Muscle of leg (tissue), 11 donors: ENCODE measurements around the gene RBM20. TPM values are rescaled to one million over a fixed set of nuclear protein-coding genes. Genes with fewer than 3 reads are reported as not detected.

ENCODE experiments used
- DNase-seq: peaks from one replicate; pipeline ENCODE4 v3.0.0; 2013
- H3K27ac ChIP-seq: one replicate; pipeline ENCODE4 v1.5.1; 2013; ENCODE audit warnings: mild to moderate bottlenecking, low read length, control low read depth
- H3K27me3 ChIP-seq: one replicate; pipeline ENCODE4 v1.6.1; 2013; ENCODE audit warnings: low read length; ENCODE audit not compliant: control insufficient read depth, insufficient read depth
- H3K36me3 ChIP-seq: one replicate; pipeline ENCODE4 v1.6.1; 2013; ENCODE audit warnings: low read length; ENCODE audit not compliant: control insufficient read depth, insufficient read depth
- H3K4me1 ChIP-seq: one replicate; pipeline ENCODE4 v1.6.1; 2013; ENCODE audit warnings: low read length; ENCODE audit not compliant: control insufficient read depth, insufficient read depth
- H3K4me3 ChIP-seq: one replicate; pipeline ENCODE4 v1.5.1; 2013; ENCODE audit warnings: low read length, control low read depth
- H3K9me3 ChIP-seq: replicated peaks from 2 replicates; pipeline ENCODE4 v1.6.1; 2013; ENCODE audit warnings: low read depth, low read length; ENCODE audit not compliant: control insufficient read depth
- WGBS: methylation state at CpG from one replicate; pipeline ENCODE4 v1.1.5; 2013; ENCODE audit warnings: missing lambda C conversion rate; ENCODE audit not compliant: insufficient coverage; 5-methylcytosine and 5-hydroxymethylcytosine counted together
- polyA plus RNA-seq, 8 donors: library from polyadenylated mRNA; unstranded; fragments of 120-200 nt; gene quantifications; one replicate each; pipeline versions ENCODE4 v1.2.1 to v1.2.3, GENCODE V29; 2013; ENCODE audit warnings: inconsistent platforms in 1 of 8, low replicate concordance in 1 of 8; ENCODE audit not compliant: insufficient read length in 8 of 8, insufficient read depth in 1 of 8
- total RNA-seq: library from RNA; stranded (reverse); fragments of 120-200 nt; gene quantifications from one replicate; pipeline ENCODE4 v1.2.4, GENCODE V29; 2013

The RBM20 gene
- total and polyA plus RNA-seq, 9 donors, result 6.5 to 17.0 (median 9.8) TPM

DNA sequence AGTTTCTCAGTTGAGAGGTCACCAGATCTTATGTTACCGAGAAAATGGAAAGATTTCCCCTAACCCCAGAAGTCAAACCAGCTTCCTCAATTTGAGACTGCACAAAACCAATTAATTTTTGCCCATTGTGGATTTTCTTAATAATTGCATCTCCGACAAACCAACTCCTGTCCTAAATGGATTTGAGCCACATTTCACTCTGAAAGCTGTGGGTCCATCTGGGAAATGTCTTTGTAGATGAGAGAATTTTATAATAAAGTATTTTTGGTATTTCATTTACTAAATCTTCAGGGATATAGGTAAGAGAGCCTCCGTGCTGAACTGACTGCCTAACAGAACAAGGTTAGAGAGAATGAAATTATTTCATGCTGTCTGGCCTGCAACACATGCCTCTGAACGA lies 127.9 kb downstream of the RBM20 start:
- 71% methylated on average over 1 of the region's 4 CpGs for WGBS
- DNase-seq, result no peak
- H3K4me1 ChIP-seq, result no peaks in the 10 kb centered on the region
- H3K27me3 ChIP-seq, result no peaks in the 10 kb centered on the region
- no peak overlapping the region for H3K27ac ChIP-seq
- H3K9me3 ChIP-seq, result no peaks in the 10 kb centered on the region
- no peaks in the 10 kb centered on the region for H3K36me3 ChIP-seq
- no peak overlapping the region for H3K4me3 ChIP-seq

DNA sequence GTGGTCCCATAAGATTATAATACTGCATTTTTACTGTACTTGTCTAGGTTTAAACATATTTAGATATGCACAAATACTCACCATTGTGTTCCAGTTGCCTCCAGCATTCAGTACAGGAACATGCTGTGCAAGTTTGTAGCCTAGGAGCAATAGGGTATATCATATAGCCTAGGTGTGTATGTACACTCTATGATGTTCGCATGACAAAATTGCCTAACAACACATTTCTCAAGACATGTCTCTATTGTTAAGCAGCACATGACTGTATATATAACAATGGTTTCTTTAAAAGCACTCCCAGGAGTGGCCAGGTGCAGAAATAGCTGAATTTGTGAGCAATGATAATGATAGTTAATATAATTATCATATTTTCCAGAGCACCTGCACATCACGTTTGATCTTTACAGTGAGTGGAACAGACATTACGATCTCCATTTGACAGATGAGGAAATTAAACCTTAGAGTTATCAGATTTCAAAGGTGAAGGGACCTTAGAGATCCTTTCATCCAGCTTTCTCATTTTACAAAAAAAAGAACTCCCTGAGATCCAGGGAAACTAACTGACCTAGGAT lies 128.4 kb downstream of the RBM20 start:
- DNase-seq, result no peak
- no peaks in the 10 kb centered on the region for H3K27me3 ChIP-seq
- H3K27ac ChIP-seq, result no peak overlapping the region
- no peaks in the 10 kb centered on the region for H3K9me3 ChIP-seq
- no CpG with 5 or more reads among the region's 3 CpGs for WGBS
- H3K4me3 ChIP-seq, result no peak overlapping the region
- no peaks in the 10 kb centered on the region for H3K4me1 ChIP-seq
- no peaks in the 10 kb centered on the region for H3K36me3 ChIP-seq

DNA sequence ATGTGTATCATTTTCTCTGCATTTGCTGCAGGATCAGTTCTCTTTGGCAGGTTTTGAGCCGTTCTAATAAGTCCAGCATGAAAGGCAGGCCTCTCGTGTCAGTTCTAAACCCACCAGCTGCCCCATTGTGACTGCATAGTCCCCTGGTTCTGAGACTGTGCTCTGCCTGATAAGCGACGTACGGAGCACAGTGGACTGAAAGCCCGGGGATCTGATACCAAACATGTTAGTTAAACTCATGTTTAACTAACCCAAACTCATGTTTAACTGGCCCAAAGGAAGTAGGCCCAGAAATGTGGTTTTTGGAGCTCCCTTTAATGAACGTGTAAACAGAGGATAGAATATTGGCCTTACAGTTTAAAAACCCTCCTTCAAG lies 129.5 kb downstream of the RBM20 start:
- Histone ChIP-seq H3K27me3 (no peaks in the 10 kb centered on the region), H3K27ac (no peak overlapping the region), H3K4me3 (no peak overlapping the region), H3K4me1 (no peaks in the 10 kb centered on the region), H3K36me3 (no peaks in the 10 kb centered on the region), H3K9me3 (no peaks in the 10 kb centered on the region)
- no peak for DNase-seq
- 77% methylated on average over 4 of the region's 7 CpGs for WGBS

DNA sequence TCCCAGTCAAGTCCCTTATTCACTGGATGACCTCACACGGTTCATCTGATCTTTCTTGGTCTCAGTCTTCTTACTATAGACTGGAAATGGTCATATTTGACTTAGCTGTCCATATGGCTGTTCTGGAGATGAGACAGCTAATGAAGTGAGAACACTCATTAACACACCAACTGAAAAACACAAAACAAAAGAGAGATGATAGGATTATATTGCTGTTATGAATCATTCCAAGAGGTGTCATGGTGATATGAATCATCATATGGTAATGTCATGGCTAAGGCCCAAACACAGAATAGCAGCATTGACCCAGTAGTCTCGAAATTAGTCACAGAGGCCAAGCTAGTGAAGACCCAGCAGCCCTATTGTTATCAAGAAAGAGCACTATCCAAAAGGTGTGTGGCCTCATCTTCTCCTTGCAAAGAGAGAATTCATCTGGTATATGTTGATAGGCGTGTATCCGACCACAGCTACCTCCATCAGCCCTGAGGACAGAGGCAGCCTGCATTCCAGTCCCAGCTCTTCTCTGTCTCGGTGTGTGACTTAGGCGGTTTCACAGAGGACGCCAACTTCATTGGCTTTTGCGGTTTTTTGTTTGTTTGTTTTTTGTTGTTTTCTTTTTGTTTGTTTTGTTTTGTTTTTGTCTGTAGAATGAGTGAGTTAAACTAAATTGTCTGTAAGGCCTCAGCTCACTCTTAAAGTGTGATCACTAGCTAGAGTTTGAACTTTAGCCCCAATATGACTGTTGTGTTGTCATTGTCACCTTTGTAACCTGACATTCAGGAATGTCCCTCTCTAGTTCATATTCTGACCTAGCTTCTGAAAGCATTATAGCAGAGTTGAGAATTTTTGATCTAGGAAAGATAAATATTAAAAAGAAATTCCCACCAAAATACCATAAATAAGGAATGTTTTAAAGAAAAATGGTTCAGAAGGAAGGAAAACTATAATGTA lies 130.2 kb downstream of the RBM20 start:
- H3K36me3 ChIP-seq, result no peaks in the 10 kb centered on the region
- no peaks in the 10 kb centered on the region for H3K4me1 ChIP-seq
- no peak for DNase-seq
- H3K27me3 ChIP-seq, result no peaks in the 10 kb centered on the region
- H3K27ac ChIP-seq, result no peak overlapping the region
- no peak overlapping the region for H3K4me3 ChIP-seq
- no peaks in the 10 kb centered on the region for H3K9me3 ChIP-seq
- WGBS, result 100% methylated on average over 2 of the region's 8 CpGs

DNA sequence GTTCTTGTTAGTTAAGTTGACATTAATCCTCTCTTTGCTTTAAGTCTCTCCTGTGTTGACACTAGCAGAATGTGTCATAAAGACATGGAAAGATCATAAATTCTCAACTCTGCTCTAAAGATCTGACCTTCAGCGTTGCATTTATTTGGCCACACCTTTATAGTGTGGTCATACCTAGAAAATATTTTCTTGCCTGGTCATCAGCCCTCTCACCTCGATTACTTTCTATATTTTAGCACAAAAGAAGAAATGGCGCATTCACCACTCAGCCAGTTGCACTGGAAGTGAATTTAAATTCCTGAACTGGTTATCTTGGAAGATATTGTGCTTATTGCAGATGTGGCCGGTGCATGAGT lies 130.9 kb downstream of the RBM20 start:
- no peaks in the 10 kb centered on the region for H3K4me1 ChIP-seq
- no peaks in the 10 kb centered on the region for H3K9me3 ChIP-seq
- H3K4me3 ChIP-seq, result no peak overlapping the region
- H3K27me3 ChIP-seq, result no peaks in the 10 kb centered on the region
- DNase-seq, result no peak
- H3K36me3 ChIP-seq, result no peaks in the 10 kb centered on the region
- no peak overlapping the region for H3K27ac ChIP-seq
- 100% methylated on average over 1 of the region's 4 CpGs for WGBS

DNA sequence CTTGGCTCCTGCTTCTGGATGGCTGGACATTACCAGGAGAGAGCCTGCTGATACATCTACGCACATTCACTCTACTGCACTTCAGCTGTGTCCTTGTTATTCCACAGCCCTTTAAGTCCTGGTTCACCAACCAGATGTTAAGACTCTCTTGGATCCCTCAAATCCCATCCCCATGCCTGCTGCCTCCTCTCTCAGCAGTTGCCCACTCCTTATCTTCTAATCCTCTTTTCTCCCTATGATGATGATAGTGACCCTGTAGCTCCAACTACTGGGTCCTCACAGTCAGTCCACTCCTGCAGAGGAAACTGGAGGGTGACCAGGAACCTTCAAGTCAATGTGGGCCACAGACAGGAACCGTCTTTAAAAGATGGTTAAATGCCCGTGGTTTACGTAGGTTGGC lies 131.3 kb downstream of the RBM20 start:
- Histone ChIP-seq H3K27me3 (no peaks in the 10 kb centered on the region), H3K4me1 (no peaks in the 10 kb centered on the region), H3K9me3 (no peaks in the 10 kb centered on the region), H3K4me3 (no peak overlapping the region), H3K27ac (no peak overlapping the region), H3K36me3 (no peaks in the 10 kb centered on the region)
- no peak for DNase-seq
- 97% methylated on average over 4 of the region's 4 CpGs for WGBS

DNA sequence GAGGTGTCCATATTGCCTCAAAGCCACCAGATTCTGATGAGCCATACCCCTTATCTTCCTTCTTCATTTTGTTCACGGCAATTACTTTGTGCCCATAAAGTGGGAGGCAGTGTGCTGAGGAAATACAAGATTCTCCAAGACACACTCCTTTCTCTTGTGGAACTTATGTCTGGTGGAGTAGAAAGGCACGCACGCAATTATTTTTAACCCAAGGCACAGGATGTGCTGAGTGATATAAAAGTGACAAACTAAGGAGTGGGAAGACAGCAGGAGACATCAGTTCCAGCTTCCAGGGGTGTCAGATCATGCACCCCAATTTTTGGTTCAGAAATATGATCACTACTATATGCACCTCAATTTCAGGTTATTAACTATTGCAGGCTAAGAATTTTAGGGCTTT lies 132.9 kb downstream of the RBM20 start:
- no peak for DNase-seq
- no peak overlapping the region for H3K4me3 ChIP-seq
- no peaks in the 10 kb centered on the region for H3K27me3 ChIP-seq
- no peaks in the 10 kb centered on the region for H3K36me3 ChIP-seq
- no peak overlapping the region for H3K27ac ChIP-seq
- H3K4me1 ChIP-seq, result peaks cover 8% of the 10 kb centered on the region
- H3K9me3 ChIP-seq, result no peaks in the 10 kb centered on the region
- no CpG with 5 or more reads among the region's 3 CpGs for WGBS

DNA sequence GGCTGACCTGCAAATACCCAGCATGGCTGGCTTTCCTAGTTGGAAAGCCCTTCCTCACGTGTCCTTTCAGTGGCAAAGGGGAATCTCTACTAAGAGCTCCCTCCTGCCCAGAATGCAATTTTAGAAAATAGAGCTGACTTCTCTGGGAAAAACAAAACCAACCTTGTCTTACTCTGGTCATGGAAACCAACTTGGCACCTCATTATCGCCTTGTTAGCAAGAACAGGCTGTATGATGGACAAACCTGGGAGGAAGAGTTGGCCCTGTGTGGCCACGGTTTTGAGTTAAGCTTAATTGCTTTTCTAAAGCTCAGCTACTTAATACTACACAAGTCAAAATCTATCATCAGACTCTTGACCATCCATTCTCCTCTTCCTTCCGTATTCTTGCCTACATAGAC lies 133.5 kb downstream of the RBM20 start:
- no peak overlapping the region for H3K27ac ChIP-seq
- WGBS, result 83% methylated on average over 2 of the region's 4 CpGs

DNA sequence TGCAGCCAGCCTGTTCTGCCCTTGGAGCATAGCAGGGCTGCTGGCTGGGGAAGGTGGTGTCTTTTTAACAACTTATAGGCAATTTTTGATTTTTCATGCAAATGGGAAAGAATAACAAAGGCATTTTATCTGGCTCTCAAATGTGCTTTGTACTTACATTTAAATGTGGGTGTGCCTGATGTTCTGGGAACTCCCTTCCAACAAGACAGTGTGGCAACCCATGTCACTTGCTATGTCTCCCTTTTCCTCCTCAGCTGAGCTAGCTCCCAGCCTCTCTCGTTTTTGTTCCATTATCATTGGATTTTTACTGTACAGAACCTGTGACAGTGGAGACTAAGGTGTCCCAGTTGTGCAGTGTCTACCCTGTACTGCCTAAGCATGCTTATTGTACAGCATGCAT lies 134.1 kb downstream of the RBM20 start:
- Histone ChIP-seq H3K27me3 (no peaks in the 10 kb centered on the region), H3K36me3 (no peaks in the 10 kb centered on the region), H3K27ac (no peak overlapping the region), H3K9me3 (no peaks in the 10 kb centered on the region), H3K4me3 (no peak overlapping the region), H3K4me1 (peaks cover 8% of the 10 kb centered on the region)
- WGBS, result 33% methylated on average over 1 of the region's 1 CpG
- DNase-seq, result no peak

More for the DNA sequence above, 133.5 kb downstream of the RBM20 start:
- no peak for DNase-seq
- no peaks in the 10 kb centered on the region for H3K9me3 ChIP-seq
- no peak overlapping the region for H3K4me3 ChIP-seq
- H3K27me3 ChIP-seq, result no peaks in the 10 kb centered on the region
- H3K4me1 ChIP-seq, result peaks cover 8% of the 10 kb centered on the region
- H3K36me3 ChIP-seq, result no peaks in the 10 kb centered on the region

DNA sequence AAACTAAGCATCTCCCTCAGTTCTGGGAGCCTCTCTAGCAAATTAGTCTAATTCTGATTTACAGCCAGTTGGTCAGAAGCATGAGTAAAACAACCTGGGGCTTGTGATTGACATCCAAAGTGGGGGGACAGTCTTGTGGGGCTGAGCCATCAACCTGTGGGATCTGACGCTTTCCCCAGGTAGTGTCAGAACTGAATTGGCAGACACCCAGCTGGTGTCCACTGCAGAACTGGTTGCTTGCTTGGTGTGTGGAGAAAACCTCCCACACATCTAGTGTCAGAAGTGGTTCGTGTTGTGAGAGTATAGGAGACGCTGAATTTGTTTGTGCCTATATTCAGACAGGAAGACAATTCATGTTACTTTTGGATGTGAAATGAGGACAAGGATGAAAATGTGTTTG lies 135.4 kb downstream of the RBM20 start:
- no peak overlapping the region for H3K4me3 ChIP-seq
- no CpG with 5 or more reads among the region's 3 CpGs for WGBS
- H3K36me3 ChIP-seq, result no peaks in the 10 kb centered on the region
- peaks cover 8% of the 10 kb centered on the region for H3K4me1 ChIP-seq
- no peaks in the 10 kb centered on the region for H3K9me3 ChIP-seq
- H3K27ac ChIP-seq, result no peak overlapping the region
- DNase-seq, result no peak
- no peaks in the 10 kb centered on the region for H3K27me3 ChIP-seq
